ENCODE measurements around the gene CCDC39.
"Not testable (repeated sequence)": the region's sequence is repeated elsewhere in the genome, so short reads cannot be mapped to it uniquely, and the experiment has no call there.

CCDC39 gene

GRCh38 chr3:180601688-180602666 lies 77.3 kb downstream of the CCDC39 start, which contains the start of gene TTC14:
TTC14 (plus strand) TSS chr3:180602163; CDS start chr3:180602262, 99 bp downstream.
- peak; percentile 69 for TF ChIP-seq SPI1 (IDR thresholded peaks at IDR 0.05; ENCODE audit: low read depth, low read length)
- TF ChIP-seq POLR2AphosphoS5 (IDR thresholded peaks at IDR 0.05; ENCODE audit: low read depth, low read length) = peak; percentile 88
- peak; percentile 85 for TF ChIP-seq POLR2A (IDR thresholded peaks at IDR 0.05; ENCODE audit: low read depth, low read length)
- no peak for TF ChIP-seq POU2F2 (IDR thresholded peaks at IDR 0.05; ENCODE audit: low read depth, low read length)
- no peak for TF ChIP-seq PAX5 (IDR thresholded peaks at IDR 0.05; ENCODE audit: insufficient read depth, low read length, severe bottlenecking)
- TF ChIP-seq TAF1 (IDR thresholded peaks at IDR 0.05; ENCODE audit: low read depth, low read length) = peak; percentile 71
- FAIRE-seq = peak; percentile 99
- DNase-seq (ENCODE audit: insufficient read length, low spot score) = peak; percentile 74

GRCh38 chr3:180600473-180600872 lies 78.8 kb downstream of the CCDC39 start:
- DNase-seq (ENCODE audit: insufficient read length, low spot score) (no peak), FAIRE-seq (no peak)
- TF ChIP-seq SPI1 (IDR thresholded peaks at IDR 0.05; ENCODE audit: low read depth, low read length) (no peak), POLR2AphosphoS5 (IDR thresholded peaks at IDR 0.05; ENCODE audit: low read depth, low read length) (no peak), POLR2A (IDR thresholded peaks at IDR 0.05; ENCODE audit: low read depth, low read length) (no peak), POU2F2 (IDR thresholded peaks at IDR 0.05; ENCODE audit: low read depth, low read length) (no peak), TAF1 (IDR thresholded peaks at IDR 0.05; ENCODE audit: low read depth, low read length) (no peak), PAX5 (IDR thresholded peaks at IDR 0.05; ENCODE audit: insufficient read depth, low read length, severe bottlenecking) (no peak)

GRCh38 chr3:180595559-180595935 lies 83.7 kb downstream of the CCDC39 start:
- DNase-seq (ENCODE audit: insufficient read length, low spot score) = no peak
- no peak for FAIRE-seq
- TF ChIP-seq POLR2A (IDR thresholded peaks at IDR 0.05; ENCODE audit: low read depth, low read length) (no peak), POU2F2 (IDR thresholded peaks at IDR 0.05; ENCODE audit: low read depth, low read length) (no peak), PAX5 (IDR thresholded peaks at IDR 0.05; ENCODE audit: insufficient read depth, low read length, severe bottlenecking) (no peak), TAF1 (IDR thresholded peaks at IDR 0.05; ENCODE audit: low read depth, low read length) (no peak), SPI1 (IDR thresholded peaks at IDR 0.05; ENCODE audit: low read depth, low read length) (no peak), POLR2AphosphoS5 (IDR thresholded peaks at IDR 0.05; ENCODE audit: low read depth, low read length) (no peak)

GRCh38 chr3:180594631-180595558 lies 84.4 kb downstream of the CCDC39 start:
- FAIRE-seq (no peak), DNase-seq (ENCODE audit: insufficient read length, low spot score) (no peak)
- TF ChIP-seq POLR2AphosphoS5 (IDR thresholded peaks at IDR 0.05; ENCODE audit: low read depth, low read length) (no peak), POU2F2 (IDR thresholded peaks at IDR 0.05; ENCODE audit: low read depth, low read length) (no peak), SPI1 (IDR thresholded peaks at IDR 0.05; ENCODE audit: low read depth, low read length) (no peak), TAF1 (IDR thresholded peaks at IDR 0.05; ENCODE audit: low read depth, low read length) (no peak), POLR2A (IDR thresholded peaks at IDR 0.05; ENCODE audit: low read depth, low read length) (no peak), PAX5 (IDR thresholded peaks at IDR 0.05; ENCODE audit: insufficient read depth, low read length, severe bottlenecking) (no peak)

GRCh38 chr3:180593631-180594030 lies 85.7 kb downstream of the CCDC39 start:
- not testable (repeated sequence) for DNase-seq (ENCODE audit: insufficient read length, low spot score); FAIRE-seq

GRCh38 chr3:180590396-180590795 lies 88.9 kb downstream of the CCDC39 start:
- DNase-seq (ENCODE audit: insufficient read length, low spot score) (no peak), FAIRE-seq (no peak)
- TF ChIP-seq POLR2A (IDR thresholded peaks at IDR 0.05; ENCODE audit: low read depth, low read length) = no peak
- no peak for TF ChIP-seq PAX5 (IDR thresholded peaks at IDR 0.05; ENCODE audit: insufficient read depth, low read length, severe bottlenecking)
- TF ChIP-seq POU2F2 (IDR thresholded peaks at IDR 0.05; ENCODE audit: low read depth, low read length) = no peak
- no peak for TF ChIP-seq TAF1 (IDR thresholded peaks at IDR 0.05; ENCODE audit: low read depth, low read length)
- no peak for TF ChIP-seq POLR2AphosphoS5 (IDR thresholded peaks at IDR 0.05; ENCODE audit: low read depth, low read length)
- TF ChIP-seq SPI1 (IDR thresholded peaks at IDR 0.05; ENCODE audit: low read depth, low read length) = no peak

- TF ChIP-seq SPI1 (IDR thresholded peaks at IDR 0.05; ENCODE audit: low read depth, low read length) = no peak
- TF ChIP-seq POLR2A (IDR thresholded peaks at IDR 0.05; ENCODE audit: low read depth, low read length) = no peak
- TF ChIP-seq TAF1 (IDR thresholded peaks at IDR 0.05; ENCODE audit: low read depth, low read length) = no peak
- no peak for TF ChIP-seq POLR2AphosphoS5 (IDR thresholded peaks at IDR 0.05; ENCODE audit: low read depth, low read length)
- no peak for TF ChIP-seq PAX5 (IDR thresholded peaks at IDR 0.05; ENCODE audit: insufficient read depth, low read length, severe bottlenecking)
- no peak for TF ChIP-seq POU2F2 (IDR thresholded peaks at IDR 0.05; ENCODE audit: low read depth, low read length)
- DNase-seq (ENCODE audit: insufficient read length, low spot score) (no peak), FAIRE-seq (no peak)
Measured at GRCh38 chr3:180580934-180581333, 98.4 kb downstream of the CCDC39 start.

- TF ChIP-seq POLR2AphosphoS5 (IDR thresholded peaks at IDR 0.05; ENCODE audit: low read depth, low read length) (no peak), SPI1 (IDR thresholded peaks at IDR 0.05; ENCODE audit: low read depth, low read length) (no peak), POU2F2 (IDR thresholded peaks at IDR 0.05; ENCODE audit: low read depth, low read length) (no peak)
- DNase-seq (ENCODE audit: insufficient read length, low spot score) = no peak
- no peak for FAIRE-seq
Measured at GRCh38 chr3:180575571-180575970, 103.7 kb downstream of the CCDC39 start.
